GM23248 (cell line): ENCODE data around the gene CA11.

Experiments used
- EZH2 ChIP-seq: fragments of 200-600 bp; sonication (generic); IDR thresholded peaks from 2 replicates; pipeline ENCODE4 v1.6.1; 2018; ENCODE audit warnings: antibody characterized with exemption, mild to moderate bottlenecking; ENCODE audit not compliant: insufficient read depth, poor library complexity, severe bottlenecking
- EZH2phosphoT487 ChIP-seq: fragments of 200-600 bp; sonication (generic); IDR thresholded peaks from 2 replicates; pipeline ENCODE4 v1.6.1; 2018; ENCODE audit warnings: antibody characterized with exemption, moderate library complexity, mild to moderate bottlenecking, low read depth; ENCODE audit not compliant: insufficient read depth

- TF ChIP-seq EZH2 (no peak), EZH2phosphoT487 (no peak)
Measured at GRCh38 chr19:48650974-48651682, 5.1 kb upstream of the CA11 start.
